GM19463 (cell line): ENCODE data around the gene CRADD.
A peak's percentile ranks its signal among the peaks of the same experiment; 100 is the strongest.
"Not testable (repeated sequence)": the region's sequence is repeated elsewhere in the genome, so short reads cannot be mapped to it uniquely, and the experiment has no call there.

Source experiments
- ATAC-seq: cut with Tn5 transposase; IDR thresholded peaks from one replicate; pipeline ENCODE4 v1.9.1; 2021; ENCODE audit warnings: mild to moderate bottlenecking, moderate library complexity; ENCODE audit not compliant: unreplicated experiment

The CRADD gene

GRCh38 chr12:93705237-93705636 lies 28.1 kb downstream of the CRADD start:
- ATAC-seq: no peak

- ATAC-seq: no peak
Measured at GRCh38 chr12:93706387-93706786, 29.2 kb downstream of the CRADD start.

GRCh38 chr12:93706824-93707223 lies 29.6 kb downstream of the CRADD start:
- ATAC-seq: no peak

GRCh38 chr12:93707836-93708235 lies 30.7 kb downstream of the CRADD start:
- no peak for ATAC-seq

GRCh38 chr12:93708952-93709351 lies 31.8 kb downstream of the CRADD start:
- no peak for ATAC-seq

- no peak for ATAC-seq
Measured at GRCh38 chr12:93709386-93709785, 32.2 kb downstream of the CRADD start.

GRCh38 chr12:93710574-93710926 lies 33.4 kb downstream of the CRADD start:
- no peak for ATAC-seq

- not testable (repeated sequence) for ATAC-seq
Measured at GRCh38 chr12:93711502-93711901, 34.3 kb downstream of the CRADD start.

GRCh38 chr12:93712200-93712599 lies 35.0 kb downstream of the CRADD start:
- no peak for ATAC-seq

- no peak for ATAC-seq
Measured at GRCh38 chr12:93713060-93713459, 35.9 kb downstream of the CRADD start.

- no peak for ATAC-seq
Measured at GRCh38 chr12:93713800-93714199, 36.6 kb downstream of the CRADD start.

GRCh38 chr12:93714382-93714781 lies 37.2 kb downstream of the CRADD start:
- no peak for ATAC-seq

GRCh38 chr12:93719710-93720109 lies 42.5 kb downstream of the CRADD start:
- ATAC-seq: no peak

- no peak for ATAC-seq
Measured at GRCh38 chr12:93720559-93720958, 43.4 kb downstream of the CRADD start.

- ATAC-seq: no peak
Measured at GRCh38 chr12:93722179-93722578, 45.0 kb downstream of the CRADD start.

- no peak for ATAC-seq
Measured at GRCh38 chr12:93722835-93723567, 45.8 kb downstream of the CRADD start.

- no peak for ATAC-seq
Measured at GRCh38 chr12:93723568-93723930, 46.4 kb downstream of the CRADD start.

GRCh38 chr12:93725531-93725930 lies 48.4 kb downstream of the CRADD start:
- no peak for ATAC-seq

GRCh38 chr12:93727195-93727811 lies 50.1 kb downstream of the CRADD start:
- ATAC-seq: peak; percentile 53

- ATAC-seq: no peak
Measured at GRCh38 chr12:93727911-93728310, 50.7 kb downstream of the CRADD start.

GRCh38 chr12:93729934-93730333 lies 52.8 kb downstream of the CRADD start:
- no peak for ATAC-seq

GRCh38 chr12:93733358-93733757 lies 56.2 kb downstream of the CRADD start:
- ATAC-seq: peak; percentile 48

GRCh38 chr12:93733928-93734327 lies 56.8 kb downstream of the CRADD start:
- ATAC-seq: no peak
